H9 (cell line): ENCODE results near the gene IRF7. TPM values are rescaled to one million over a fixed set of nuclear protein-coding genes. Genes with fewer than 3 reads are reported as not detected.

Experiments
- DNase-seq: peaks from one replicate; pipeline ENCODE4 v3.0.0-alpha.2; 2017
- H2AFZ ChIP-seq: one replicate; pipeline ENCODE4 v1.6.1; 2013; ENCODE audit warnings: mild to moderate bottlenecking, low read length, control low read depth, moderate library complexity
- H2AK5ac ChIP-seq: 2 replicates; pipeline ENCODE4 v1.6.1; 2013; ENCODE audit warnings: low read length, control low read depth, mixed read lengths; ENCODE audit not compliant: insufficient read length
- H2BK120ac ChIP-seq: one replicate; pipeline ENCODE4 v1.6.1; 2013; ENCODE audit warnings: low read depth, mild to moderate bottlenecking, low read length, control low read depth, inconsistent platforms; ENCODE audit not compliant: poor library complexity, severe bottlenecking
- H2BK12ac ChIP-seq: 2 replicates; pipeline ENCODE4 v1.6.1; 2013; ENCODE audit warnings: low read length, control low read depth, mixed read lengths, low read depth; ENCODE audit not compliant: insufficient read length
- H2BK15ac ChIP-seq: 2 replicates; pipeline ENCODE4 v1.6.1; 2013; ENCODE audit warnings: low read depth, low read length, control low read depth
- H2BK20ac ChIP-seq: one replicate; pipeline ENCODE4 v1.6.1; 2013; ENCODE audit warnings: low read depth, mild to moderate bottlenecking, low read length, control low read depth, inconsistent platforms; ENCODE audit not compliant: poor library complexity, severe bottlenecking
- H2BK5ac ChIP-seq: 2 replicates; pipeline ENCODE4 v1.6.1; 2013; ENCODE audit warnings: low read length, control low read depth, mixed read lengths; ENCODE audit not compliant: insufficient read length
- H3K14ac ChIP-seq: 2 replicates; pipeline ENCODE4 v1.6.1; 2013; ENCODE audit warnings: low read length, control low read depth; ENCODE audit not compliant: insufficient read depth
- H3K18ac ChIP-seq: 2 replicates; pipeline ENCODE4 v1.6.1; 2013; ENCODE audit warnings: low read depth, mild to moderate bottlenecking, mixed read lengths, low read length, control low read depth; ENCODE audit not compliant: insufficient read length
- H3K23ac ChIP-seq: 2 replicates; pipeline ENCODE4 v1.6.1; 2013; ENCODE audit warnings: low read length, control low read depth, mixed read lengths, low read depth; ENCODE audit not compliant: insufficient read length
- H3K23me2 ChIP-seq: 2 replicates; pipeline ENCODE4 v1.6.1; 2013; ENCODE audit warnings: low read depth, mild to moderate bottlenecking, mixed read lengths, low read length, control low read depth; ENCODE audit not compliant: insufficient read length, poor library complexity, severe bottlenecking
- H3K27ac ChIP-seq: 2 replicates; pipeline ENCODE4 v1.5.1; 2013; ENCODE audit warnings: low read length, control low read depth, mixed read lengths, low read depth; ENCODE audit not compliant: insufficient read length
- H3K27me3 ChIP-seq: 2 replicates; pipeline ENCODE4 v1.6.1; 2013; ENCODE audit warnings: low read length, control low read depth, inconsistent platforms; ENCODE audit not compliant: insufficient read depth
- H3K4ac ChIP-seq: 2 replicates; pipeline ENCODE4 v1.6.1; 2013; ENCODE audit warnings: low read depth, mild to moderate bottlenecking, control low read depth, inconsistent platforms, low read length, moderate library complexity
- H3K4me1 ChIP-seq: 2 replicates; pipeline ENCODE4 v1.6.1; 2013; ENCODE audit warnings: low read length, control low read depth, inconsistent platforms; ENCODE audit not compliant: insufficient read depth
- H3K4me2 ChIP-seq: 2 replicates; pipeline ENCODE4 v1.6.1; 2013; ENCODE audit warnings: low read length, control low read depth, mixed read lengths; ENCODE audit not compliant: insufficient read length, insufficient read depth
- H3K56ac ChIP-seq: 2 replicates; pipeline ENCODE4 v1.6.1; 2013; ENCODE audit warnings: low read depth, mild to moderate bottlenecking, mixed read lengths, low read length, control low read depth; ENCODE audit not compliant: insufficient read length
- H3K79me1 ChIP-seq: 2 replicates; pipeline ENCODE4 v1.6.1; 2013; ENCODE audit warnings: low read depth, mild to moderate bottlenecking, moderate library complexity, low read length, control low read depth, inconsistent platforms; ENCODE audit not compliant: insufficient read depth, poor library complexity, severe bottlenecking
- H3K79me2 ChIP-seq: 2 replicates; pipeline ENCODE4 v1.6.1; 2013; ENCODE audit warnings: low read length, control low read depth, inconsistent platforms; ENCODE audit not compliant: insufficient read depth
- H3K9ac ChIP-seq: 2 replicates; pipeline ENCODE4 v1.6.1; 2013; ENCODE audit warnings: low read length, control low read depth, mixed read lengths; ENCODE audit not compliant: insufficient read length; ENCODE audit errors: extremely low read depth
- H3K9me3 ChIP-seq: one replicate; pipeline ENCODE4 v1.6.1; 2013; ENCODE audit warnings: low read depth, low read length, inconsistent platforms; ENCODE audit not compliant: control insufficient read depth
- H3T11ph ChIP-seq: one replicate; pipeline ENCODE4 v1.6.1; 2013; ENCODE audit warnings: mild to moderate bottlenecking, low read length, control low read depth, inconsistent platforms
- H4K20me1 ChIP-seq: one replicate; pipeline ENCODE4 v1.6.1; 2013; ENCODE audit not compliant: control insufficient read depth, insufficient read length, insufficient read depth
- H4K5ac ChIP-seq: 2 replicates; pipeline ENCODE4 v1.6.1; 2013; ENCODE audit warnings: low read depth, mild to moderate bottlenecking, mixed read lengths, low read length, control low read depth; ENCODE audit not compliant: insufficient read length
- H4K8ac ChIP-seq: replicated peaks from 2 replicates; pipeline ENCODE4 v1.6.1; 2013; ENCODE audit warnings: low read length, control low read depth, mixed read lengths, low read depth; ENCODE audit not compliant: insufficient read length
- H4K91ac ChIP-seq: 2 replicates; pipeline ENCODE4 v1.6.1; 2013; ENCODE audit warnings: low read depth, mild to moderate bottlenecking, moderate library complexity, mixed read lengths, low read length, control low read depth; ENCODE audit not compliant: insufficient read length
- H3K27ac Mint-ChIP-seq, 3 experiments: 2 replicates in 2 of 3; 3 replicates in 1 of 3; pipeline ENCODE4 v1.8.0; 2020 to 2021; ENCODE audit warnings: mixed read lengths in 3 of 3, mild to moderate bottlenecking in 1 of 3, moderate library complexity in 1 of 3
- H3K27me3 Mint-ChIP-seq: 2 replicates; pipeline ENCODE4 v1.8.0; 2021; ENCODE audit warnings: low read depth, mild to moderate bottlenecking, moderate library complexity, mixed read lengths
- H3K36me3 Mint-ChIP-seq, 3 experiments: 2 replicates in 2 of 3; 3 replicates in 1 of 3; pipeline ENCODE4 v1.8.0; 2020 to 2021; ENCODE audit warnings: low read depth in 3 of 3, mixed read lengths in 3 of 3; ENCODE audit not compliant: insufficient read depth in 1 of 3
- H3K4me1 Mint-ChIP-seq, 2 experiments: 2 replicates each; pipeline ENCODE4 v1.8.0; 2020; ENCODE audit warnings: mixed read lengths in 2 of 2
- H3K4me3 Mint-ChIP-seq, 2 experiments: 2 replicates in 1 of 2; 3 replicates in 1 of 2; pipeline ENCODE4 v1.8.0; 2020 to 2021; ENCODE audit warnings: mild to moderate bottlenecking in 2 of 2, mixed read lengths in 2 of 2, moderate library complexity in 1 of 2
- H3K9me3 Mint-ChIP-seq, 2 experiments: 2 replicates in 1 of 2; 3 replicates in 1 of 2; pipeline ENCODE4 v1.8.0; 2020; ENCODE audit warnings: mild to moderate bottlenecking in 2 of 2, mixed read lengths in 2 of 2, moderate library complexity in 1 of 2
- whole genome bisulfite sequencing: extraction: QIAGEN DNeasy Blood & Tissue Kit; methylation state at CpG from one replicate; pipeline ENCODE4 v1.1.7; 2013; ENCODE audit warnings: missing lambda C conversion rate, low lambda C conversion rate, mixed read lengths; ENCODE audit not compliant: insufficient read length; ENCODE audit errors: extremely low coverage; 5-methylcytosine and 5-hydroxymethylcytosine counted together
- total RNA-seq: library from RNA; stranded (reverse); gene quantifications from 2 replicates; pipeline ENCODE4 v1.2.1, GENCODE V29; 2021
- TF ChIP-seq, protein P1 (sequence below): fragments of 200-600 bp; sonication (generic); conservative IDR thresholded peaks from 3 replicates; pipeline ENCODE4 v1.8.0; 2021; ENCODE audit warnings: antibody characterized with exemption, mild to moderate bottlenecking

Gene IRF7
- total RNA-seq, 1 experiment from 2014 or later, result 9.8 TPM

DNA sequence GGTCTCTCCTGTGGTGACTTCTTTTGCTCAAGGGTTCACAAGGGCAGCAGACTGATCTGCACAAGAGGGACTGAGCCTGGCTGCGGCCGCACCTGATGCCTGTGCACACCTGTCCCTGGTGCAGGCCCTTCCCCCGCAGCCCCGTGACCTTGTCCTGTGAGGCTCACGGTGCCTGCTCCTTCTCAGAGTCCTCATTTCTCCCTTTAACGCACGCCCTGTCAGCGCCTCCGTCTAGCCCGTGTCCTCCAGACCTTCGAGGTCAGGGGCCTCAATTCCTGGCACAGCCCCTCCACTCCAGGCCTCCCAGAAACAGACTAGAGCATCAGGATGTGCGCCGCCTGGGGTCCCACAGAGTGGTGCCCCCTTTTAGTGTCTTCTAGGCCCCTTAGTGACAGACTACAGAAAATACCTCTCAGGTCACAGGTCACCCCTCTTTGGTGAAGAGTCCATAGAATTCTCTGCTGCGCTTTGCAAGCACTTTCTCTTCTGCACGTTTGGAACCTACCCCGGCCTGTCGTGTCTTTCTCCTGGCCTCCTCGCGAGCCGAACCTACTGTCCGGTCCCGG, 20.3 kb upstream of the IRF7 start:
- no peak overlapping the region for H3K27ac Mint-ChIP-seq

More for the DNA sequence above, 20.3 kb upstream of the IRF7 start:
- WGBS, result no CpG with 5 or more reads among the region's 22 CpGs
- TF ChIP-seq, protein P1, sequence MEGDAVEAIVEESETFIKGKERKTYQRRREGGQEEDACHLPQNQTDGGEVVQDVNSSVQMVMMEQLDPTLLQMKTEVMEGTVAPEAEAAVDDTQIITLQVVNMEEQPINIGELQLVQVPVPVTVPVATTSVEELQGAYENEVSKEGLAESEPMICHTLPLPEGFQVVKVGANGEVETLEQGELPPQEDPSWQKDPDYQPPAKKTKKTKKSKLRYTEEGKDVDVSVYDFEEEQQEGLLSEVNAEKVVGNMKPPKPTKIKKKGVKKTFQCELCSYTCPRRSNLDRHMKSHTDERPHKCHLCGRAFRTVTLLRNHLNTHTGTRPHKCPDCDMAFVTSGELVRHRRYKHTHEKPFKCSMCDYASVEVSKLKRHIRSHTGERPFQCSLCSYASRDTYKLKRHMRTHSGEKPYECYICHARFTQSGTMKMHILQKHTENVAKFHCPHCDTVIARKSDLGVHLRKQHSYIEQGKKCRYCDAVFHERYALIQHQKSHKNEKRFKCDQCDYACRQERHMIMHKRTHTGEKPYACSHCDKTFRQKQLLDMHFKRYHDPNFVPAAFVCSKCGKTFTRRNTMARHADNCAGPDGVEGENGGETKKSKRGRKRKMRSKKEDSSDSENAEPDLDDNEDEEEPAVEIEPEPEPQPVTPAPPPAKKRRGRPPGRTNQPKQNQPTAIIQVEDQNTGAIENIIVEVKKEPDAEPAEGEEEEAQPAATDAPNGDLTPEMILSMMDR, result no peak
- no peak overlapping the region for H2AFZ ChIP-seq
- H4K20me1 ChIP-seq, result no peaks in the 10 kb centered on the region
- H4K91ac ChIP-seq, result no peak overlapping the region
- H3K27ac ChIP-seq, result no peak overlapping the region
- no peak overlapping the region for H3T11ph ChIP-seq
- H3K79me1 ChIP-seq, result no peaks in the 10 kb centered on the region
- no peak overlapping the region for H3K4ac ChIP-seq
- no peak overlapping the region for H3K18ac ChIP-seq
- H4K5ac ChIP-seq, result no peak overlapping the region
- no peaks in the 10 kb centered on the region for H3K79me2 ChIP-seq
- peak overlapping the region; percentile 33 for H3K4me2 ChIP-seq
- peaks cover 33% of the 10 kb centered on the region for H3K27me3 ChIP-seq
- no peaks in the 10 kb centered on the region; the same call in 1 of the 2 replicates for H3K4me1 ChIP-seq
- Mint-ChIP-seq H3K36me3 (peaks cover 0 to 9% (median 0%) of the 10 kb centered on the region in 3 experiments; a peak in 2 of 7 replicates), H3K27me3 (peaks cover 56% of the 10 kb centered on the region), H3K4me1 (peaks cover 18 to 28% of the 10 kb centered on the region in 2 experiments), H3K4me3 (peak overlapping the region; percentile 22 to 62; a peak in 3 of 5 replicates), H3K9me3 (no peaks in the 10 kb centered on the region; a peak in 2 of 5 replicates)
- no peak overlapping the region for H2BK120ac ChIP-seq
- no peak overlapping the region for H2BK5ac ChIP-seq
- no peak overlapping the region for H2BK12ac ChIP-seq
- H4K8ac ChIP-seq, result no peak overlapping the region
- H3K14ac ChIP-seq, result no peak overlapping the region
- H2BK20ac ChIP-seq, result no peak overlapping the region
- H3K23ac ChIP-seq, result no peak overlapping the region
- H2BK15ac ChIP-seq, result no peak overlapping the region
- DNase-seq, result no peak
- no peaks in the 10 kb centered on the region for H3K9me3 ChIP-seq
- H3K9ac ChIP-seq, result no peak overlapping the region
- peaks cover 19% of the 10 kb centered on the region for H3K23me2 ChIP-seq
- no peak overlapping the region for H2AK5ac ChIP-seq
- H3K56ac ChIP-seq, result no peak overlapping the region
